Measurements from ENCODE around the gene OR14A16. TPM values are rescaled to one million over a fixed set of nuclear protein-coding genes. Genes with fewer than 3 reads are reported as not detected.

Gene OR14A16
- total and polyA plus RNA-seq, 4 donors = not detected

- 74 to 95% methylated on average over 1 of the region's 1 CpG for WGBS, 2 donors
- Histone ChIP-seq H3K9me3 (ENCODE audit: control insufficient read depth, low read length) (no peaks in the 10 kb centered on the region), H3K27ac (ENCODE audit: low read depth in 1 of 2, low read length in 2 of 2) (no peak overlapping the region), H3K36me3 (ENCODE audit: control insufficient read depth in 1 of 2, insufficient read depth in 2 of 2, low read length in 1 of 2) (no peaks in the 10 kb centered on the region), H3K4me3 (ENCODE audit: low read length in 2 of 2) (no peak overlapping the region), H3K27me3 (ENCODE audit: control insufficient read depth in 1 of 2, insufficient read depth in 2 of 2, low read length in 1 of 2) (no peaks in the 10 kb centered on the region), H3K4me1 (ENCODE audit: control insufficient read depth in 1 of 2, insufficient read depth in 2 of 2, low read length in 2 of 2) (no peaks in the 10 kb centered on the region)
- ATAC-seq (ENCODE audit: low FRiP score) (no peak), DNase-seq (no peak)
- intact Hi-C loops (cut with DNase I) = no loop called here
Observed at GRCh38 chr1:247849616-247850015, 25.7 kb upstream of the OR14A16 start.

GRCh38 chr1:247848346-247848745, 24.4 kb upstream of the OR14A16 start:
- intact Hi-C loops (cut with DNase I) = no loop called here
- Histone ChIP-seq H3K4me3 (ENCODE audit: low read length in 2 of 2) (no peak overlapping the region), H3K27me3 (ENCODE audit: control insufficient read depth in 1 of 2, insufficient read depth in 2 of 2, low read length in 1 of 2) (no peaks in the 10 kb centered on the region), H3K9me3 (ENCODE audit: control insufficient read depth, low read length) (no peaks in the 10 kb centered on the region), H3K27ac (ENCODE audit: low read depth in 1 of 2, low read length in 2 of 2) (no peak overlapping the region), H3K4me1 (ENCODE audit: control insufficient read depth in 1 of 2, insufficient read depth in 2 of 2, low read length in 2 of 2) (no peaks in the 10 kb centered on the region), H3K36me3 (ENCODE audit: control insufficient read depth in 1 of 2, insufficient read depth in 2 of 2, low read length in 1 of 2) (no peaks in the 10 kb centered on the region)
- no peak for ATAC-seq (ENCODE audit: low FRiP score)
- no peak for DNase-seq
- WGBS, 2 donors = 70 to 81% methylated on average over 7 of the region's 7 CpGs

GRCh38 chr1:247845693-247846017, 21.7 kb upstream of the OR14A16 start:
- Histone ChIP-seq H3K4me3 (ENCODE audit: low read length in 2 of 2) (no peak overlapping the region), H3K4me1 (ENCODE audit: control insufficient read depth in 1 of 2, insufficient read depth in 2 of 2, low read length in 2 of 2) (no peaks in the 10 kb centered on the region), H3K9me3 (ENCODE audit: control insufficient read depth, low read length) (peaks cover 1% of the 10 kb centered on the region), H3K27me3 (ENCODE audit: control insufficient read depth in 1 of 2, insufficient read depth in 2 of 2, low read length in 1 of 2) (no peaks in the 10 kb centered on the region), H3K27ac (ENCODE audit: low read depth in 1 of 2, low read length in 2 of 2) (no peak overlapping the region), H3K36me3 (ENCODE audit: control insufficient read depth in 1 of 2, insufficient read depth in 2 of 2, low read length in 1 of 2) (no peaks in the 10 kb centered on the region)
- DNase-seq (no peak), ATAC-seq (ENCODE audit: low FRiP score) (no peak)
- intact Hi-C loops (cut with DNase I) = no loop called here
- 67 to 82% methylated on average over 5 of the region's 5 CpGs for WGBS, 2 donors

GRCh38 chr1:247845011-247845692, 21.2 kb upstream of the OR14A16 start:
- ATAC-seq (ENCODE audit: low FRiP score) = no peak
- Histone ChIP-seq H3K27me3 (ENCODE audit: control insufficient read depth in 1 of 2, insufficient read depth in 2 of 2, low read length in 1 of 2) (no peaks in the 10 kb centered on the region), H3K4me3 (ENCODE audit: low read length in 2 of 2) (no peak overlapping the region), H3K27ac (ENCODE audit: low read depth in 1 of 2, low read length in 2 of 2) (no peak overlapping the region), H3K9me3 (ENCODE audit: control insufficient read depth, low read length) (peaks cover 1% of the 10 kb centered on the region), H3K36me3 (ENCODE audit: control insufficient read depth in 1 of 2, insufficient read depth in 2 of 2, low read length in 1 of 2) (no peaks in the 10 kb centered on the region), H3K4me1 (ENCODE audit: control insufficient read depth in 1 of 2, insufficient read depth in 2 of 2, low read length in 2 of 2) (no peaks in the 10 kb centered on the region)
- no peak for DNase-seq
- intact Hi-C loops (cut with DNase I) = no loop called here
- WGBS, 2 donors = 52 to 53% methylated on average over 12 of the region's 12 CpGs

- no peaks in the 10 kb centered on the region for H3K27me3 ChIP-seq (ENCODE audit: control insufficient read depth in 1 of 2, insufficient read depth in 2 of 2, low read length in 1 of 2)
- H3K4me3 ChIP-seq (ENCODE audit: low read length in 2 of 2) = no peak overlapping the region
- DNase-seq = no peak
- 46 to 82% methylated on average over 2 of the region's 2 CpGs for WGBS, 2 donors
- no peak overlapping the region for H3K27ac ChIP-seq (ENCODE audit: low read depth in 1 of 2, low read length in 2 of 2)
- peaks cover 3% of the 10 kb centered on the region for H3K9me3 ChIP-seq (ENCODE audit: control insufficient read depth, low read length)
- intact Hi-C loops (cut with DNase I) = no loop called here
- no peaks in the 10 kb centered on the region for H3K36me3 ChIP-seq (ENCODE audit: control insufficient read depth in 1 of 2, insufficient read depth in 2 of 2, low read length in 1 of 2)
- ATAC-seq (ENCODE audit: low FRiP score) = no peak
- H3K4me1 ChIP-seq (ENCODE audit: control insufficient read depth in 1 of 2, insufficient read depth in 2 of 2, low read length in 2 of 2) = no peaks in the 10 kb centered on the region
Observed at GRCh38 chr1:247843411-247843810, 19.5 kb upstream of the OR14A16 start.

GRCh38 chr1:247841796-247842195, 17.9 kb upstream of the OR14A16 start, which contains the start of gene OR11L1:
Gene OR11L1, minus strand, starts transcription at chr1:247841896. Its CDS starts 0 bp downstream, at chr1:247841896.
- no peak within 1 kb of the TSS for H3K4me3 ChIP-seq (ENCODE audit: low read length in 2 of 2)
- ATAC-seq (ENCODE audit: low FRiP score) (no peak), DNase-seq (no peak)
- H3K27me3 ChIP-seq (ENCODE audit: control insufficient read depth in 1 of 2, insufficient read depth in 2 of 2, low read length in 1 of 2) = no peaks in the 10 kb centered on the region
- no peak within 1 kb of the TSS for H3K27ac ChIP-seq (ENCODE audit: low read depth in 1 of 2, low read length in 2 of 2)
- peaks cover 3% of the 10 kb centered on the region for H3K9me3 ChIP-seq (ENCODE audit: control insufficient read depth, low read length)
- intact Hi-C loops (cut with DNase I) = no loop called here
- 83 to 87% methylated on average over 2 of the region's 2 CpGs for WGBS, 2 donors
- no peaks in the 10 kb centered on the region for H3K36me3 ChIP-seq (ENCODE audit: control insufficient read depth in 1 of 2, insufficient read depth in 2 of 2, low read length in 1 of 2)
- H3K4me1 ChIP-seq (ENCODE audit: control insufficient read depth in 1 of 2, insufficient read depth in 2 of 2, low read length in 2 of 2) = no peaks in the 10 kb centered on the region

GRCh38 chr1:247840818-247841217, 16.9 kb upstream of the OR14A16 start:
- no peak for ATAC-seq (ENCODE audit: low FRiP score)
- 75 to 84% methylated on average over 2 of the region's 2 CpGs for WGBS, 2 donors

GRCh38 chr1:247833601-247834000, 9.7 kb upstream of the OR14A16 start:
- no peak overlapping the region for H3K4me3 ChIP-seq (ENCODE audit: low read length in 2 of 2)
- H3K4me1 ChIP-seq (ENCODE audit: control insufficient read depth in 1 of 2, insufficient read depth in 2 of 2, low read length in 2 of 2) = no peaks in the 10 kb centered on the region
- no peaks in the 10 kb centered on the region for H3K36me3 ChIP-seq (ENCODE audit: control insufficient read depth in 1 of 2, insufficient read depth in 2 of 2, low read length in 1 of 2)
- intact Hi-C loops (cut with DNase I) = no loop called here
- no peaks in the 10 kb centered on the region for H3K9me3 ChIP-seq (ENCODE audit: control insufficient read depth, low read length)
- DNase-seq (no peak), ATAC-seq (ENCODE audit: low FRiP score) (peak; percentile 15)
- H3K27me3 ChIP-seq (ENCODE audit: control insufficient read depth in 1 of 2, insufficient read depth in 2 of 2, low read length in 1 of 2) = no peaks in the 10 kb centered on the region
- no peak overlapping the region for H3K27ac ChIP-seq (ENCODE audit: low read depth in 1 of 2, low read length in 2 of 2)
- 63 to 66% methylated on average over 6 of the region's 6 CpGs for WGBS, 2 donors

More at GRCh38 chr1:247840818-247841217, 16.9 kb upstream of the OR14A16 start:
- Histone ChIP-seq H3K36me3 (ENCODE audit: control insufficient read depth in 1 of 2, insufficient read depth in 2 of 2, low read length in 1 of 2) (no peaks in the 10 kb centered on the region), H3K4me3 (ENCODE audit: low read length in 2 of 2) (no peak overlapping the region), H3K4me1 (ENCODE audit: control insufficient read depth in 1 of 2, insufficient read depth in 2 of 2, low read length in 2 of 2) (no peaks in the 10 kb centered on the region), H3K9me3 (ENCODE audit: control insufficient read depth, low read length) (peaks cover 3% of the 10 kb centered on the region), H3K27me3 (ENCODE audit: control insufficient read depth in 1 of 2, insufficient read depth in 2 of 2, low read length in 1 of 2) (no peaks in the 10 kb centered on the region), H3K27ac (ENCODE audit: low read depth in 1 of 2, low read length in 2 of 2) (no peak overlapping the region)
- no peak for DNase-seq
- intact Hi-C loops (cut with DNase I) = no loop called here

GRCh38 chr1:247829656-247830055, 5.7 kb upstream of the OR14A16 start:
- 0 to 69% methylated on average over 1 of the region's 1 CpG for WGBS, 2 donors
- no peak for ATAC-seq (ENCODE audit: low FRiP score)
- intact Hi-C loops (cut with DNase I) = no loop called here

More at GRCh38 chr1:247829656-247830055, 5.7 kb upstream of the OR14A16 start:
- Histone ChIP-seq H3K27me3 (ENCODE audit: control insufficient read depth in 1 of 2, insufficient read depth in 2 of 2, low read length in 1 of 2) (no peaks in the 10 kb centered on the region), H3K4me1 (ENCODE audit: control insufficient read depth in 1 of 2, insufficient read depth in 2 of 2, low read length in 2 of 2) (no peaks in the 10 kb centered on the region), H3K9me3 (ENCODE audit: control insufficient read depth, low read length) (no peaks in the 10 kb centered on the region), H3K27ac (ENCODE audit: low read depth in 1 of 2, low read length in 2 of 2) (no peak overlapping the region), H3K36me3 (ENCODE audit: control insufficient read depth in 1 of 2, insufficient read depth in 2 of 2, low read length in 1 of 2) (no peaks in the 10 kb centered on the region), H3K4me3 (ENCODE audit: low read length in 2 of 2) (no peak overlapping the region)
- no peak for DNase-seq
